Fibroblast of the aortic adventitia (primary cell): ENCODE data around the gene NUFIP1. TPM values are rescaled to one million over a fixed set of nuclear protein-coding genes. Genes with fewer than 3 reads are reported as not detected.
A peak's percentile ranks its signal among the peaks of the same experiment; 100 is the strongest.

Experiments
- DNase-seq: peaks from one replicate; pipeline ENCODE4 v3.0.0-alpha.2; 2010; ENCODE audit warnings: low read depth
- H3K4me3 ChIP-seq: 2 replicates; pipeline ENCODE4 v1.5.1; 2011; ENCODE audit warnings: low read depth, mild to moderate bottlenecking, control low read depth, low read length, moderate library complexity
- CTCF ChIP-seq: IDR thresholded peaks from 2 replicates; pipeline ENCODE4 v1.5.1; 2011; ENCODE audit warnings: mild to moderate bottlenecking, low read length, control low read depth, inconsistent platforms; ENCODE audit not compliant: insufficient read depth
- total RNA-seq: library from RNA; depleted of rRNA; stranded (reverse); fragments of >200 nt; gene quantifications from 2 replicates; pipeline ENCODE4 v1.2.3, GENCODE V29; 2012; ENCODE audit warnings: low replicate concordance

NUFIP1 gene
- total RNA-seq, 1 donor, result 4.5 TPM

GRCh38 chr13:44978328-44978727 is 10.9 kb downstream of the NUFIP1 start:
- DNase-seq, result no peak
- no peak for TF ChIP-seq CTCF
- H3K4me3 ChIP-seq, result no peak overlapping the region

GRCh38 chr13:44976949-44977583 is 12.2 kb downstream of the NUFIP1 start:
- no peak overlapping the region for H3K4me3 ChIP-seq
- TF ChIP-seq CTCF, result no peak
- no peak for DNase-seq

GRCh38 chr13:44976196-44976595 is 13.1 kb downstream of the NUFIP1 start:
- no peak for DNase-seq
- H3K4me3 ChIP-seq, result no peak overlapping the region
- no peak for TF ChIP-seq CTCF

- DNase-seq, result peak; percentile 70
- no peak for TF ChIP-seq CTCF
- no peak overlapping the region for H3K4me3 ChIP-seq
These were observed 15.0 kb downstream of the NUFIP1 start for GRCh38 chr13:44974056-44974793.

DNA sequence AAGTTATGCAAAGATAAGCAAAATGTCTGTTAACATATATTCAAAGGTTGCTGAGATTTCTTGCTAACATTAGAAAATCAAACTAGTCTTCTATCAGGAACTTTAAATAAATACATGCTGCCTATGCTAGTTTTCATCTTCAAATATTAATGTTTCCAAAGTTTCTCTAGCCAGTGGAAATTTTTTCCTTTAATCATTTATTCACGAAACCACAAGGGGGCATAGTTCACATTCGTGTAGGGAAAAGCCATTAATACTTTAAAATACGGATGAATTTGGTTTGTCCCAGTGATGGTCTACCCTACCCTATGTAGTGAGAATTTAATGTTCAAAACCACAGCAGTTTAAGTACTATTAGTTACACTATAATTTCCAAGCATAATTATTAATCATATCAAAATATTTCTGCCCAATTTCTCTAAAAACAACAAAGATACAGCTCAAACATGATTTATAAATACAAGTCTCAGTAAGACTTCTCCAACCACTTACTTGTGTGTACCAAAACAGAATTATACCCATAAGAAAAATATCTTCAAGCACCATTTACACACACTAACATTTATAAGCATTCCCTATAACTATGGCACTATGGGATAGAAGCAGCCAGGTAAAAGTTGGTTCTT is 16.2 kb downstream of the NUFIP1 start:
- TF ChIP-seq CTCF, result peak; percentile 33
- DNase-seq, result peak; percentile 59
- no peak overlapping the region for H3K4me3 ChIP-seq

- no peak for TF ChIP-seq CTCF
- no peak overlapping the region for H3K4me3 ChIP-seq
- peak; percentile 53 for DNase-seq
These were observed 17.3 kb downstream of the NUFIP1 start for GRCh38 chr13:44971656-44972595.
